GM12892 (cell line): ENCODE results near the gene LRRC47.

Source experiments
- DNase-seq: peaks from one replicate; pipeline ENCODE4 v3.0.0; 2011; ENCODE audit not compliant: insufficient read length
- FAIRE-seq: peaks from 2 replicates; lab custom pipeline; 2011; peaks lifted over from hg19 to GRCh38; lab: Jason Lieb, UNC
- POLR2A ChIP-seq: IDR thresholded peaks from 2 replicates; pipeline ENCODE4 v1.6.1; 2011; ENCODE audit warnings: low read depth, low read length, control low read depth
- POLR2AphosphoS5 ChIP-seq: IDR thresholded peaks from 2 replicates; pipeline ENCODE4 v1.6.1; 2011; ENCODE audit warnings: low read depth, low read length, control low read depth
- TAF1 ChIP-seq: IDR thresholded peaks from 2 replicates; pipeline ENCODE4 v1.6.1; 2011; ENCODE audit warnings: low read depth, mild to moderate bottlenecking, control low read depth, low read length, borderline replicate concordance

Gene LRRC47

DNA sequence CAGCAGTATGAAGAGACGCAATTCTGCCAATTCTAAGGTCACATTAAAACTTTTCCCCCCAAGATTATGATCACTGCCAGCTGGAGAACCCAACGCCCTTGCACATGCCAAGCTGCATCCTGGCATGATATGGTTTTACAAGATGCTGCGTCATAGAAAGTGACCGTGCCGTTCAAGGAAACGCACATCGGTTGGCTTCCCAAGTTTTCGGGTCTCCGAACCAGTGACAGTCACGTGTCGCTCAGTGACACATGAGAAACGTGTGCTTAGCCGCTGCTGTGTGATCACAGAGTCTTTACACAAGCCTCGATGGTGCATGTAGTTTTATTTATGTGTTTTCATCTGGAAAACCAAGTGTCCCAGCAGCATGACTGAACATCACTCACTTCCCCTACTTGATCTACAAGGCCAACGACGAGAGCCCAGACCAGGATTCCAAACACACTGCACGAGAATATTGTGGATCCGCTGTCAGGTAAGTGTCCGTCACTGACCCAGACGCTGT, 16.3 kb downstream of the LRRC47 start:
- DNase-seq (no peak), FAIRE-seq (no peak)
- no peak for TF ChIP-seq TAF1
- TF ChIP-seq POLR2A, result no peak
- no peak for TF ChIP-seq POLR2AphosphoS5

DNA sequence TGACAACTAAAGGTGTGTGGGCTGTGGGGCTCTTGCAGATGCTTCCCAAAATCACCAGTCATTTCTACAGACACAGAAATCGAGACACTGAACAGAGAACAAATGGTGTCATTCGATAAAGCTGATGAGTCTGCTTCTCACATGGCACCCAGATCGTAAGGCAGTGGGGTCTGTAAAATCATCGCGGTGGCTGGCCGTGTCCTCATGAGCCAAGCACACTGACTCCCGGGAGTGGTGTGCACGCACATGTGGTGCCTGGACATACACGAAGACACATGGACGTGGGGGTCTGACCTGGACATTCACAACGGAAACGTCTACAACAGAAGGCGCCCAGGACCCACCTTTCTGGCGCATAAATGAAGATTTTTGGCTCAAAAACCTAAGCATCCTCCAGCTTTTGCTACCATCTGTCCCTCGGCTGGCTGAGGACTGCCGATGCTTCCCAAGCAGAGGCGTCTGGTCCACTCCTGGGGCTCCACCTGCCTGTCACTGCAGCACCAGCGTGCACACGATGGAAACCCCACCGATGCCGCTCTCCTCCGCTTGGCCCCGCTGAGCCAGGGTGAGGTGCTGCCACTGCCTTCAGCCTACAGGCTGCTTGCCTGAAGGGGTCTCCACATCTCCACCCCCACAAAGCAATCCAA, 16.9 kb downstream of the LRRC47 start:
- no peak for TF ChIP-seq TAF1
- FAIRE-seq, result no peak
- no peak for DNase-seq

DNA sequence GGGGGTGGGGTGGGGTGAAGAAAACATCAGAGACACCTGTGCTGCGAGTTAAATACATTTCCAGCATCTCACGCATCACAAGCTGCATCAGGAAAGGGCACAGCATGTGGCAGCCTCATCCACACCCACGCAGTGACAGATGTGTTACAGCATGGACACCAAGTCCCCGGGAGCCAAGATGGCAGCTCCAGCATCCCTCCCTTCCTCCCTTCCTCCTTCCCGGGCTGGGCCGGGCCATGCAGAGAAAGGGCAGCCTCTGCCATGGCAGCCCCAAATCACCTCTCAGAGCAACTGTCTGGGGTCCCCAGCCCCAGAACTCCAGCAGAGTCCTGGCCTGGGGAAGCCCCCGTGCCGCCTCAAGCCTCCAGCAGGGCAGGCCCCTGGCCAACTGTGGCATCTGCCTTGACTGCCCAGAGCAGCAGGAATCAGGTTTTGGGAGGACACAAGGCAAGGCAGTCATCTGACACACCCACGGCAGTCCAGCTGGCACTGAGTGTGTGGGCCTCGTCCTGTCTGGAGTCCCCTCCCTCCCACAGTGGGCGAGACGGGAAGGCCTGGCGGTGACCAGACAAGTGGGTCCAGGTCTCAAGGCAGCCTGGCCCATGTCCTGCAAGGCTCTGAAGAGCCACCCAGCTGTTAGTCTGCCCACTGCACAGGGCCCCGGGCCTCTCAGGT, 17.6 kb downstream of the LRRC47 start:
- FAIRE-seq (no peak), DNase-seq (no peak)
- TF ChIP-seq POLR2A (no peak), POLR2AphosphoS5 (no peak), TAF1 (no peak)

DNA sequence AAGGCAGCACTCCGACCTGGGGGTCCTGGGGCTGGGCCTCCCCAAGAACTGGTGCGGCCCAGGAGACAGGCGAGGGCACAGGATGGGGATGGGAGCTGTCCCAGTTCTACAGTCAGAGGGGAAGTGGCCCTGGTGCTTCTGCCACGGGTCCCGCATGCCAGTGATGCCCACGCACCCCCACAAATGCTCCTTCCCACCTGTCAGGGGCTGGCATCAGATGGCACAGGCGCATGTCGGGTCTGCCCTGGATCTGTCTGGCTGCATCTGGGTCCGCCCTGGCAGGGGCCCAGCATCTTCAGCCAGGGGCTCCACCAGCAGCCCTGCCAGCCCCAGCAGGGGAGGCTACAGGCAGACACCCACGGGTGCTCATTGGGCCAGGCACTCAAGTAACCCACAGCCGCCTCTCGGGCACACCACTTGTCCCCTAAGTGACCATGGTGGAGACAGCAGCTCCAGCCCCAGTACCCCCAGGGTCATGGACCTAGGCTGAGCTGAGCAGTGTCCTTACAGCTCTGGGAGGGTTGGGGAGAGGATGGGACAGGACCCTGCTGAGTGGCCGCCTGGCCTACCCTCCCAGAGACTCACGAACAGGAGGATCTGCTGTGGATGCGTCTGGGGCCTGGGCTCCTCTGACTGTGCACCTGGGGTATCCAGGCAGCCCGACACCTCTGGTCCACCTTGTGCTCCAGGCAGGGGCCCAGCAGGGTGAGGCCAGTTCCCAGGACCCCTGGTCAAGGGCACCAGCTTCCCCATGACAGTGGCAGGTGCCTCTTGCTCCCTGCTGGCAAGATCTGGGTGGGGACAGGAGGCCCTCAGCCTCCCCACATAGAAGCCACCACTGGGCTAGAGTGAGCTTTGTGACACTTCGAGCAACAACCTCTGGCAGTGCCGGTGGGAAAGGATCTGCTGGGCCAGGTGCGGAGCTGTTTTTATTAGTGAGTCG, 18.4 kb downstream of the LRRC47 start:
- no peak for FAIRE-seq
- DNase-seq, result no peak
- TF ChIP-seq POLR2AphosphoS5 (no peak), POLR2A (0 out of 2 replicates have a peak, but pooled peaks have one; percentile 20)

DNA sequence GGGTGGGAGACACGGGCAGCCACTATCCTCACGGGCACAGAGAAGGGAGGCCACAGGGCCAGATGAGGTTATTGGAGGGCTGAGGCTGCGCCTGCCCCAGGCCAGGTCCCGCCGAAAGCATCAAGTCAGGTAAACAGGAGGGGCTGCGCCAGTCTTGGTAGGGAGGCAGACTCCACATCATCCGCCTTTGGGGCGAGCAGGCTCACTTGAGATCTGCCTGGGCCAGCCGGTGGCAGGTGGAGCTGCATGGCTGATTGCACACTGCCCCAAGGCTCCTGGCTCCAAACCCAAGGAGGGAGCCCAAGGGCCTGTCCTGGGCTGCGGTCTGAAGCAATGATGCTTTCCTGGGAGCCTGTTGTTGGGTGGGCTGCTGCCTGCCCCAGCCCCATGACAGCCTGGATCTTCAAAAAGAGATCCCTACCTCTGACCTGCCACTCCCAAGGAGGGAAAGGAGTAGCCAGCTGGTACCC, 19.2 kb downstream of the LRRC47 start:
- DNase-seq (no peak), FAIRE-seq (no peak)
- TF ChIP-seq POLR2A, result no peak
- TF ChIP-seq TAF1, result no peak
- no peak for TF ChIP-seq POLR2AphosphoS5

DNA sequence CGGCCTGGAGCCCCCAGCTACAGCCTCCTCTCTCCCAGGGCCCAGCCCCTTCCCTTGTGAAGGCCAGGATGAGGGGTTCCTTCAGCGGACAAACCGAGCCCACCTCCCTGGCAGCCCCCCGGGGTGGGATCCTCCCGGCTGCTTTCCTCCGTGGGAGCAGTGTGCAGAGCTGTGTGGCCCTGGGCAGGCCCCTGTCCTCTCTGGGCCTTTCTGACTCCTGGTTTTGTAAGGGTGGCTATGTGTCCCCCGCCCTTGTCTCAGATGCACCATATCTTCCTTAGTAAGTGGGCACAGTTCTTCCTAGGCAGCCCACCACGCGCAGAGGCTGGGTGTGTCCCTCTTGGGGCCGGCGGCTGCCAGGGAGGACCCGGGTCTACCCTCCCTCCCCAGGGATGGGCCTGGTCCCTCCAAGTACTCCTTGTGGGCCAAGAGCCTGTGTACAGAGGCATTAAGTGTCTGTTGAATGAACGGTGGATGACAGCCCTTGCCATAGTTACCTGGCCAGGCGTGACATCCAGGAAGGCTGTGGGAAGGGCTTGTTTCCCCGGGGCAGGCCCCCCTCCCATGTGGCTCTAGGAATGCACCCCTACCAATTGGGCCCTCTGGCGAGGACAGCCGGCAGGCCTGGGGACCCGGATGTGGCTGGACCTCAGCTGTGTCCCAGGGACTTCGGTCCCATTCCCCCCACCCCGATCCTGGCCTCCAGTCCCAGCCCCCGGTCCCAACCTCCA, 19.9 kb downstream of the LRRC47 start:
- no peak for TF ChIP-seq POLR2A
- no peak for TF ChIP-seq POLR2AphosphoS5
- no peak for TF ChIP-seq TAF1
- FAIRE-seq (peak; percentile 5), DNase-seq (no peak)

DNA sequence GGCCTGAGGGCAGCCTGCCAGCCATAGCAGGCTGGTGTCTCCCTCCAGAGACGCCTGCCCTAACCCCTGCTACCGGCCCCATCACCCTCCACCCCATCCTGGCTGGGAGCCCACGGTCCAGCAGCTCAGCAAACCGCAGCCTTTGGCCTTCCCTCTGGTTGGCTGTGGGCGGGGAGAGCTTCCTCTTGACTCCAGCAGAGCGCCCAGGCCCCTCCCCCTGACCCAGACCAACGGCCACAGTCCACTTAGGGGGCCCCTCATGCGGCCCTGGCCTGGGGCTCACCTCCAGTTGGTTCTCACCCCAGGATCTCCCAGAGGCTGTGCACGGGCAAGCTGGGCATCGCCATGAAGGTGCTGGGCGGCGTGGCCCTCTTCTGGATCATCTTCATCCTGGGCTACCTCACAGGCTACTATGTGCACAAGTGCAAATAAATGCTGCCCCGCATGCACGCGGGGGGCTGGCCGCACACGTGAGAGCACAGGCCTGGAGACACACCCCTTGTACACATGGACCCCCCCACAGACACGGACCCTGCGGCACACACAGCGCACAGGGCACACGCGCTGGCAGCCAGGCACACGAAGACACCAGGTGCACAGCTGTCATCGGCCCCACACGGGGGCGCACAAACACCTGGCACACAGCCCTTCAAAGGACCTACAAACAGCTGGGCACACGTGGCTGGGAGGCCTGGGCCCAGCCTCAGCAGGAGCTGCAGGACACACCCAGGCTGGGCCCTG, 20.6 kb downstream of the LRRC47 start:
- peak; percentile 21 for FAIRE-seq
- DNase-seq, result peak; percentile 85
- TF ChIP-seq POLR2A (no peak), POLR2AphosphoS5 (no peak), TAF1 (no peak)

DNA sequence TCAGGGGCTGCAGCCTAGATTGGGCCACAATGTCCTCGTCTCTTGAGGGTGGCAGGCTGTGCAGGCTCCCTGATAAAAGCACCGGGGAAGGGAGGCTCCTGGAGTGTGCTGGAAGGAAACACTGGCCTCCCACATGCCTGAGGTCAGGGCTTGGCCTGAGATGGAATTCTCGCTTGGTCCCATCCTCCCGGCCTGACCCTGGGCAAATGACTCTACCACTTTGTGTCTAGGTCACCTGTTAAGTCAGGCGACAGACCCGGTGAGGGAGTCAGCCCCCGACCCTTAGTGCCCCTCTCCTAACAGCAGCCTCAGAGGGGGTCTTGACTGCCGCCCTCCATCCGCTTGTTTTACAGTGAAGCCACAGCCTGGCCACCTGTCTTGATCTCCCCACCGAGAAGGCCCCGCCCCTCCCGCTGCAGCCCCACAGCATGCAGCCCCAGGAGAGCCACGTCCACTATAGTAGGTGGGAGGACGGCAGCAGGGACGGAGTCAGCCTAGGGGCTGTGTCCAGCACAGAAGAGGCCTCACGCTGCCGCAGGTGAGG, 21.3 kb downstream of the LRRC47 start:
- no peak for DNase-seq
- FAIRE-seq, result no peak
- TF ChIP-seq TAF1 (no peak), POLR2A (no peak), POLR2AphosphoS5 (no peak)

DNA sequence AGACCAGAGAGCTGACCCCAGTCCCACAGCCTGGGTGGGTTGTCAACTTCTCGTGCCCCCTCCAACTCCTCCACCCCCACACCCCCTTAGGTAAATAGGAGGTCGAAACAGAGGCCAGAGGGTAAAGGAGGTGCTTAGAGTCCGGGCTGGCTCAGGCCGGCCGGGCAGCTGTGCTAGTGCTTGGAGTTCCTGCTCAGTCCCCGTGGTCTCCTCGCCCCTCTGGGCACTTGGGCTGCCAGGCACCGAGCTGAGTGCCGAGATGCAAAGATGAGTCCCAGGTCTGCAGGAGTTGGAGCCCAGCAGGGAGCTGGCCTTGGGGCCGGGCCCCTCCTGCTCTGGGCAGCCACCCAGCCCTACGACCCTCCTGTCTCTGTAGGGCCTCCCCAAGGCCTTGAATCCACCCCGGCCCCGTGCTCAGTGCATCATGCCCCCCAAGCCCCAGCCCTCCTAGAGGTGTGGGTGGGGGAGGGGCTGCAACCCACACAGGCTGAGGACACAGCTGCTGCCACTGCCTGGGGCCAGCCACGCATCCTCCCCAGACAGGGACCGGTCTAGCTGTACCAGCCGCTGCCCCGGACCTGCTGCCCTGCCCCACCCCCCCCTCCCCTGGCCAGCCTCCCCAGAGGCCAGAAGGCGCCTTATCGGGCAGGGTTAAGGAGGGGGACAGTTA, 21.9 kb downstream of the LRRC47 start:
- TF ChIP-seq POLR2A, result no peak
- TF ChIP-seq TAF1, result no peak
- TF ChIP-seq POLR2AphosphoS5, result no peak
- DNase-seq (no peak), FAIRE-seq (no peak)

DNA sequence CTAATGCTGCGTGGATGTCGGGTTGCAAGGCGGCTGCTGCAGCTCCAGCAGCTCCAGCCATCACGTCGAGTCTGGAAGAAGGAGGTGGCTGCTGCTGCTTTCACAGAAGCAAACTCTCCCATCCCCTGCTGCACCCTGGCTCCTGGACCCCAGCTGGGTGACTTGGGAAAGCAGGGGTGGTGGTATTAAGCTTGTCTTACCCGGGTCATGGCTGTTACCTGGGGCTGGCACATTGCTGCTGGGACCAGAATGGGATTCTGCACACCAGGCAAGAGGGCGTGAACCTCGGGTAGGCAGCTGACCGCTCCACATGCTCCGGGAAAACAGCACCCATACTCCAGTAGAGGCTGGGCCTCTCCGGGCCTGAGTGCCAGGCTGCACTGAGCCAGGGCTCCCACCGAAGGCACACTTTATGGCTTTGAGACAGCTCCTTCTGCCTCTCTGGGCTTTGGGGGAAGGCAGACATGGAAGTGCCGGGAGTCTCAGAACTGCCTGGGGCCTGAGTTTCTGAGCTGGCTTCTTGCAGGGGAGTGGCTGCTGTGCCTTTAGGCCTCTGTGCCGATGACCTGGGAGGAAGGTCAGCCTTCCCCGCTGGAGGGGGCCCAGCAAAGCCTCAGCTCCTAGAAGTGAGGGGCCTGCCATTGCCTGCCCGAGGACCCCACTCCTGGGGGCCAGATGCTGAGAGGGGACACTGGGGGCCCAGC, 22.6 kb downstream of the LRRC47 start:
- no peak for DNase-seq

More for the DNA sequence above, 22.6 kb downstream of the LRRC47 start:
- FAIRE-seq, result no peak
- no peak for TF ChIP-seq POLR2AphosphoS5
- no peak for TF ChIP-seq POLR2A
- no peak for TF ChIP-seq TAF1
